H1 (cell line): Measurements from ENCODE around the gene STPG1. TPM values are rescaled to one million over a fixed set of nuclear protein-coding genes. Genes with fewer than 3 reads are reported as not detected.

ENCODE experiments used
- SIN3A ChIP-seq, 2 experiments: IDR thresholded peaks in 1 of 2; conservative IDR thresholded peaks in 1 of 2; 2 replicates each; pipeline ENCODE4 v1.6.1; 2011 to 2012; ENCODE audit warnings: low read length in 2 of 2, improper control_type of control experiment in 1 of 2, low read depth in 1 of 2, mild to moderate bottlenecking in 1 of 2
- SP1 ChIP-seq: IDR thresholded peaks from 2 replicates; pipeline ENCODE4 v1.6.1; 2011; ENCODE audit warnings: low read depth, low read length
- SUZ12 ChIP-seq: fragments of 200-600 bp; sonication (generic); IDR thresholded peaks from 2 replicates; pipeline ENCODE4 v1.6.1; 2012; ENCODE audit warnings: mild to moderate bottlenecking, inconsistent platforms, low read length, moderate library complexity, mixed read lengths
- polyA plus RNA-seq, 7 experiments: library from polyadenylated mRNA; depleted of rRNA in 3 of 7; stranded (reverse) in 5 of 7; unstranded in 2 of 7; fragments of >200 nt in 5 of 7; fragments of 200-250 nt in 2 of 7; gene quantifications; 1 replicate in 5 of 7; 2 replicates in 1 of 7; 4 replicates in 1 of 7; pipeline versions ENCODE4 v1.2.1 to v1.2.3, GENCODE V29; 2011 to 2013; ENCODE audit warnings: missing spikeins in 2 of 7, mixed read lengths in 2 of 7
- total RNA-seq: library from RNA; stranded (reverse); fragmentation: NEBNext Ultra II Directional; extraction: Animal tissue kit (Norgen Biotek cat#: 25700); gene quantifications from 2 replicates; pipeline ENCODE4 v1.2.1, GENCODE V29; 2021
- TF ChIP-seq, protein P1 (sequence below): IDR thresholded peaks from 2 replicates; pipeline ENCODE4 v1.6.1; 2011; ENCODE audit warnings: low read length, improper control_type of control experiment
- TF ChIP-seq, protein P2 (sequence below), 3 experiments: IDR thresholded peaks; 1 replicate in 2 of 3; 2 replicates in 1 of 3; pipeline versions ENCODE4 v1.5.1 to v1.6.1; 2011; ENCODE audit warnings: low read length in 3 of 3, mild to moderate bottlenecking in 3 of 3, inconsistent platforms in 2 of 3, low read depth in 1 of 3, moderate library complexity in 1 of 3; ENCODE audit not compliant: insufficient read depth in 1 of 3; ENCODE audit errors: control extremely low read depth in 1 of 3
- TF ChIP-seq, protein P3 (sequence below): fragments of 300-600 bp; sonication (generic); IDR thresholded peaks from 2 replicates; pipeline ENCODE4 v1.7.1; 2012; ENCODE audit warnings: low read length, moderate library complexity, mild to moderate bottlenecking, inconsistent platforms; ENCODE audit not compliant: insufficient replicate concordance

STPG1 gene
- total and polyA plus RNA-seq, 2 of the 8 experiments (the other 6 are each of a cell fraction or from before 2014, with no cell fraction given), result 10.3 to 11.2 TPM

DNA sequence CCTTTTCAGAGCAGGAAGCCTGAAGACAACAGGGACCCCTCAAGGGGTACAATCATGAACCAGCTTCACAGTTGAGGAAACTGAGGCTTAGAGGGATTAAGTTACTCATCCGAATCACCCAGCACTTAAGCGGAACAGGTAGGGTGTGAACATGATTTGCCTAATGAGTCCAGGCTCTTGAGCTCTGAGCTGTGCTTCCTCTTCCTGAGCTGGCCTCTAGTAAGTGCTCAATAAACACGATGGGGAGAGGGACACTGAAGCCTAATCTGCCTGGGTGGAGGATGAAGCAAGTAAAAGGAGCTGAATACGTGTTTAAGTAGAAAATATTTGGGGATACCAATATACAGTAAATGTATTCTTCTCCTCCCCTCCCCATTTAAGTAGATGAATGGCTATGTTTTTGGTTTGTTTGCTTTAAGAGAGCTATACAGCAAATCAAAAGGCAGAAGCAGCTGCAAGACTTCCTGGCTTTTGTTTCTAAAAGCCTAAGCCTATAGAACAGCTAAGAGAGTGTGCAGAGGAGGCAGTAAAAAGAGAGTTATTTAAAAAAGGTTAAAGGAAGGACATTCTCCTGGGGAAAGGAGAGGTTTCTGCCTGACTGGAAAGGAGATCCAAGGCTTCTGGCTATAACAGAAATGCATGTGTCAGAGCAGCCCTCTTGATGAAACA lies 20.5 kb downstream of the STPG1 start (continued):
- TF ChIP-seq SUZ12 (no peak), SP1 (no peak), SIN3A (conservative IDR thresholded peaks at IDR 0.05 in 1 of 2, IDR thresholded peaks at IDR 0.05 in 1 of 2; ENCODE audit: low read depth in 1 of 2, low read length in 2 of 2) (no peak)
- TF ChIP-seq, protein P1, sequence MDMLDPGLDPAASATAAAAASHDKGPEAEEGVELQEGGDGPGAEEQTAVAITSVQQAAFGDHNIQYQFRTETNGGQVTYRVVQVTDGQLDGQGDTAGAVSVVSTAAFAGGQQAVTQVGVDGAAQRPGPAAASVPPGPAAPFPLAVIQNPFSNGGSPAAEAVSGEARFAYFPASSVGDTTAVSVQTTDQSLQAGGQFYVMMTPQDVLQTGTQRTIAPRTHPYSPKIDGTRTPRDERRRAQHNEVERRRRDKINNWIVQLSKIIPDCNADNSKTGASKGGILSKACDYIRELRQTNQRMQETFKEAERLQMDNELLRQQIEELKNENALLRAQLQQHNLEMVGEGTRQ, result no peak
- TF ChIP-seq, protein P2, sequence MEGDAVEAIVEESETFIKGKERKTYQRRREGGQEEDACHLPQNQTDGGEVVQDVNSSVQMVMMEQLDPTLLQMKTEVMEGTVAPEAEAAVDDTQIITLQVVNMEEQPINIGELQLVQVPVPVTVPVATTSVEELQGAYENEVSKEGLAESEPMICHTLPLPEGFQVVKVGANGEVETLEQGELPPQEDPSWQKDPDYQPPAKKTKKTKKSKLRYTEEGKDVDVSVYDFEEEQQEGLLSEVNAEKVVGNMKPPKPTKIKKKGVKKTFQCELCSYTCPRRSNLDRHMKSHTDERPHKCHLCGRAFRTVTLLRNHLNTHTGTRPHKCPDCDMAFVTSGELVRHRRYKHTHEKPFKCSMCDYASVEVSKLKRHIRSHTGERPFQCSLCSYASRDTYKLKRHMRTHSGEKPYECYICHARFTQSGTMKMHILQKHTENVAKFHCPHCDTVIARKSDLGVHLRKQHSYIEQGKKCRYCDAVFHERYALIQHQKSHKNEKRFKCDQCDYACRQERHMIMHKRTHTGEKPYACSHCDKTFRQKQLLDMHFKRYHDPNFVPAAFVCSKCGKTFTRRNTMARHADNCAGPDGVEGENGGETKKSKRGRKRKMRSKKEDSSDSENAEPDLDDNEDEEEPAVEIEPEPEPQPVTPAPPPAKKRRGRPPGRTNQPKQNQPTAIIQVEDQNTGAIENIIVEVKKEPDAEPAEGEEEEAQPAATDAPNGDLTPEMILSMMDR (IDR thresholded peaks at IDR 0.05; ENCODE audit: control extremely low read depth in 1 of 3, insufficient read depth in 1 of 3, low read depth in 1 of 3, low read length in 3 of 3), result no peak
- TF ChIP-seq, protein P3, sequence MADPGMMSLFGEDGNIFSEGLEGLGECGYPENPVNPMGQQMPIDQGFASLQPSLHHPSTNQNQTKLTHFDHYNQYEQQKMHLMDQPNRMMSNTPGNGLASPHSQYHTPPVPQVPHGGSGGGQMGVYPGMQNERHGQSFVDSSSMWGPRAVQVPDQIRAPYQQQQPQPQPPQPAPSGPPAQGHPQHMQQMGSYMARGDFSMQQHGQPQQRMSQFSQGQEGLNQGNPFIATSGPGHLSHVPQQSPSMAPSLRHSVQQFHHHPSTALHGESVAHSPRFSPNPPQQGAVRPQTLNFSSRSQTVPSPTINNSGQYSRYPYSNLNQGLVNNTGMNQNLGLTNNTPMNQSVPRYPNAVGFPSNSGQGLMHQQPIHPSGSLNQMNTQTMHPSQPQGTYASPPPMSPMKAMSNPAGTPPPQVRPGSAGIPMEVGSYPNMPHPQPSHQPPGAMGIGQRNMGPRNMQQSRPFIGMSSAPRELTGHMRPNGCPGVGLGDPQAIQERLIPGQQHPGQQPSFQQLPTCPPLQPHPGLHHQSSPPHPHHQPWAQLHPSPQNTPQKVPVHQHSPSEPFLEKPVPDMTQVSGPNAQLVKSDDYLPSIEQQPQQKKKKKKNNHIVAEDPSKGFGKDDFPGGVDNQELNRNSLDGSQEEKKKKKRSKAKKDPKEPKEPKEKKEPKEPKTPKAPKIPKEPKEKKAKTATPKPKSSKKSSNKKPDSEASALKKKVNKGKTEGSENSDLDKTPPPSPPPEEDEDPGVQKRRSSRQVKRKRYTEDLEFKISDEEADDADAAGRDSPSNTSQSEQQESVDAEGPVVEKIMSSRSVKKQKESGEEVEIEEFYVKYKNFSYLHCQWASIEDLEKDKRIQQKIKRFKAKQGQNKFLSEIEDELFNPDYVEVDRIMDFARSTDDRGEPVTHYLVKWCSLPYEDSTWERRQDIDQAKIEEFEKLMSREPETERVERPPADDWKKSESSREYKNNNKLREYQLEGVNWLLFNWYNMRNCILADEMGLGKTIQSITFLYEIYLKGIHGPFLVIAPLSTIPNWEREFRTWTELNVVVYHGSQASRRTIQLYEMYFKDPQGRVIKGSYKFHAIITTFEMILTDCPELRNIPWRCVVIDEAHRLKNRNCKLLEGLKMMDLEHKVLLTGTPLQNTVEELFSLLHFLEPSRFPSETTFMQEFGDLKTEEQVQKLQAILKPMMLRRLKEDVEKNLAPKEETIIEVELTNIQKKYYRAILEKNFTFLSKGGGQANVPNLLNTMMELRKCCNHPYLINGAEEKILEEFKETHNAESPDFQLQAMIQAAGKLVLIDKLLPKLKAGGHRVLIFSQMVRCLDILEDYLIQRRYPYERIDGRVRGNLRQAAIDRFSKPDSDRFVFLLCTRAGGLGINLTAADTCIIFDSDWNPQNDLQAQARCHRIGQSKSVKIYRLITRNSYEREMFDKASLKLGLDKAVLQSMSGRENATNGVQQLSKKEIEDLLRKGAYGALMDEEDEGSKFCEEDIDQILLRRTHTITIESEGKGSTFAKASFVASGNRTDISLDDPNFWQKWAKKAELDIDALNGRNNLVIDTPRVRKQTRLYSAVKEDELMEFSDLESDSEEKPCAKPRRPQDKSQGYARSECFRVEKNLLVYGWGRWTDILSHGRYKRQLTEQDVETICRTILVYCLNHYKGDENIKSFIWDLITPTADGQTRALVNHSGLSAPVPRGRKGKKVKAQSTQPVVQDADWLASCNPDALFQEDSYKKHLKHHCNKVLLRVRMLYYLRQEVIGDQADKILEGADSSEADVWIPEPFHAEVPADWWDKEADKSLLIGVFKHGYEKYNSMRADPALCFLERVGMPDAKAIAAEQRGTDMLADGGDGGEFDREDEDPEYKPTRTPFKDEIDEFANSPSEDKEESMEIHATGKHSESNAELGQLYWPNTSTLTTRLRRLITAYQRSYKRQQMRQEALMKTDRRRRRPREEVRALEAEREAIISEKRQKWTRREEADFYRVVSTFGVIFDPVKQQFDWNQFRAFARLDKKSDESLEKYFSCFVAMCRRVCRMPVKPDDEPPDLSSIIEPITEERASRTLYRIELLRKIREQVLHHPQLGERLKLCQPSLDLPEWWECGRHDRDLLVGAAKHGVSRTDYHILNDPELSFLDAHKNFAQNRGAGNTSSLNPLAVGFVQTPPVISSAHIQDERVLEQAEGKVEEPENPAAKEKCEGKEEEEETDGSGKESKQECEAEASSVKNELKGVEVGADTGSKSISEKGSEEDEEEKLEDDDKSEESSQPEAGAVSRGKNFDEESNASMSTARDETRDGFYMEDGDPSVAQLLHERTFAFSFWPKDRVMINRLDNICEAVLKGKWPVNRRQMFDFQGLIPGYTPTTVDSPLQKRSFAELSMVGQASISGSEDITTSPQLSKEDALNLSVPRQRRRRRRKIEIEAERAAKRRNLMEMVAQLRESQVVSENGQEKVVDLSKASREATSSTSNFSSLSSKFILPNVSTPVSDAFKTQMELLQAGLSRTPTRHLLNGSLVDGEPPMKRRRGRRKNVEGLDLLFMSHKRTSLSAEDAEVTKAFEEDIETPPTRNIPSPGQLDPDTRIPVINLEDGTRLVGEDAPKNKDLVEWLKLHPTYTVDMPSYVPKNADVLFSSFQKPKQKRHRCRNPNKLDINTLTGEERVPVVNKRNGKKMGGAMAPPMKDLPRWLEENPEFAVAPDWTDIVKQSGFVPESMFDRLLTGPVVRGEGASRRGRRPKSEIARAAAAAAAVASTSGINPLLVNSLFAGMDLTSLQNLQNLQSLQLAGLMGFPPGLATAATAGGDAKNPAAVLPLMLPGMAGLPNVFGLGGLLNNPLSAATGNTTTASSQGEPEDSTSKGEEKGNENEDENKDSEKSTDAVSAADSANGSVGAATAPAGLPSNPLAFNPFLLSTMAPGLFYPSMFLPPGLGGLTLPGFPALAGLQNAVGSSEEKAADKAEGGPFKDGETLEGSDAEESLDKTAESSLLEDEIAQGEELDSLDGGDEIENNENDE, result no peak
